Measurements from ENCODE around the gene PKDCC. TPM values are rescaled to one million over a fixed set of nuclear protein-coding genes. Genes with fewer than 3 reads are reported as not detected.

PKDCC gene
- total and polyA plus RNA-seq, 10 donors, result 19.8 to 81.9 (median 44.4) TPM

DNA sequence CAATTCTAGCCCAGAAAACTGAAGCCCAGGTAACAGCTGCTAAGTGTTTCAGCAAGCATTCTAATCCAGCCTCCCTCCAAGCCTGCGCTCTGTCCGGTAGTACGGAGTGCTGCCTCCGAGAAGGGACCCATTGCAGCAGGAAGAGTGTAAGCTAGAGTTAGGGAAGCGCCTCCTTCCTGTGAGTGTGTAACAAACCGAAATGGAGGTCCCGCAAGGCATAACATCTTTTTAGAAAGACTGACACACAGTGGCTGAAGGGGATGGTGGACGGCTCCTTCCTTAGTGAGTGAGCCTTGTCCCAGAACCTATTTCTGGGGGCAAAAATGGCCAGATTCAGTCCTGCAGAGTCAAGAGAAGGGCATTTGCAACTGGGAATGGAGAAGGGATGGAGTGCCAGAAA is 12.2 kb downstream of the PKDCC start:
- peak; percentile 41 for DNase-seq
- 29 to 66% (median 32%) methylated on average over 8 of the region's 8 CpGs for WGBS, 5 donors
- no peaks in the 10 kb centered on the region for H3K9me3 ChIP-seq
- H3K4me3 ChIP-seq, result no peak overlapping the region
- peak overlapping the region in 5 of 8 donors; percentile 8 to 46 (median 33) for H3K27ac ChIP-seq
- TF ChIP-seq, protein P1, sequence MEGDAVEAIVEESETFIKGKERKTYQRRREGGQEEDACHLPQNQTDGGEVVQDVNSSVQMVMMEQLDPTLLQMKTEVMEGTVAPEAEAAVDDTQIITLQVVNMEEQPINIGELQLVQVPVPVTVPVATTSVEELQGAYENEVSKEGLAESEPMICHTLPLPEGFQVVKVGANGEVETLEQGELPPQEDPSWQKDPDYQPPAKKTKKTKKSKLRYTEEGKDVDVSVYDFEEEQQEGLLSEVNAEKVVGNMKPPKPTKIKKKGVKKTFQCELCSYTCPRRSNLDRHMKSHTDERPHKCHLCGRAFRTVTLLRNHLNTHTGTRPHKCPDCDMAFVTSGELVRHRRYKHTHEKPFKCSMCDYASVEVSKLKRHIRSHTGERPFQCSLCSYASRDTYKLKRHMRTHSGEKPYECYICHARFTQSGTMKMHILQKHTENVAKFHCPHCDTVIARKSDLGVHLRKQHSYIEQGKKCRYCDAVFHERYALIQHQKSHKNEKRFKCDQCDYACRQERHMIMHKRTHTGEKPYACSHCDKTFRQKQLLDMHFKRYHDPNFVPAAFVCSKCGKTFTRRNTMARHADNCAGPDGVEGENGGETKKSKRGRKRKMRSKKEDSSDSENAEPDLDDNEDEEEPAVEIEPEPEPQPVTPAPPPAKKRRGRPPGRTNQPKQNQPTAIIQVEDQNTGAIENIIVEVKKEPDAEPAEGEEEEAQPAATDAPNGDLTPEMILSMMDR (IDR thresholded peaks at IDR 0.05 in 8 of 11, conservative IDR thresholded peaks at IDR 0.05 in 3 of 11), result no peak
- TF ChIP-seq POLR2A (IDR thresholded peaks at IDR 0.05), result no peak
- no peak for TF ChIP-seq POLR2AphosphoS5 (IDR thresholded peaks at IDR 0.05)
- peaks cover 0 to 38% (median 0%) of the 10 kb centered on the region in 6 donors for H3K36me3 ChIP-seq
- peaks cover 0 to 3% (median 0%) of the 10 kb centered on the region in 7 donors for H3K27me3 ChIP-seq (replicated peaks in 1 of 7)
- peaks cover 0 to 22% (median 3%) of the 10 kb centered on the region in 6 donors for H3K4me1 ChIP-seq
- intact Hi-C loops (cut with DNase I; ENCODE audit: low total_unique reads), result no loop called here

DNA sequence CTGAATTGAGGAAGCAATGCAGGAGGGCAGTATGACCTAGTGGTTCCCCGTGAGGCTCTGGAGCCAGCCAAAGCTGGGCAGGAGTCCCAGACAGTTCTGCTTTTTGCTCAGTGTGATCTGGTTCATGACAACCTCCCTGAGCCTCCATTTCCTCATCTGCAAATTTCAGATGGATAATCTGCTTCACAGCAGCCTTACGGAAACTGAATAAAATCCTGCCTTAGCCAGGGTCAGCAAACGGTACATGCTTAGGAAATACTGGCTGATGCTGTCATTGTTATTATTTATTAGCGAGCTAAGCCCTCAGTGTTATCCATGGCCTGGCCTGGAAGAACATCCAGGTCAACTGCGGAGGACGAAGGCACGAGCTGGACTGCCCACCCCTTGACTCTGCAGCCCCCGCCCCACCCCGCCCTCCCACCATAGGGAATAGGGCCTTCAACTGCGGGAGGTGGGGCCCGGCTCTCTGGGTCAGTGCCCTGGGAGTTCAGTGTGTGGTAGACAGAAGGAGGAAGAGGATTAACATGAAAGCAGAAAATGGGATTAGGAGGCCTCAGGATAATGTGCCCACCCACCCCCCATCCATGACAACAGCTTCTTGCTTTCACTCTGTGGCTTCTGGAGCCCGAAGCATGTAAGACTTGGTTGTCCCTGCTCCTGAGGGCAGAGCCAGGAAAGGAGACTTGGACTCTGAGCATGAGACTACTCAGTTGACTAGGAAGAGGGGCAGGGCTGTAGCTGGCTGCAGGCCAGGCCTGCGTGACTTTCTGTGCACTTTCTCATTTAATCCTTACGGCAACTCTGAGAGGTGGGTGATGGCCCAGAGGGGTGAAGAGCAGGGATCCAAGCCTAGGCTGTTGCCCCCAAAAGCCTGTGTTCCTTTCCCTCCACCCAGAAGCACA is 13.1 kb downstream of the PKDCC start:
- H3K4me1 ChIP-seq, result peaks cover 0 to 22% (median 3%) of the 10 kb centered on the region in 6 donors
- peaks cover 0 to 3% (median 0%) of the 10 kb centered on the region in 7 donors for H3K27me3 ChIP-seq (replicated peaks in 1 of 7)
- no peak for TF ChIP-seq POLR2A (IDR thresholded peaks at IDR 0.05)
- TF ChIP-seq, protein P1 (IDR thresholded peaks at IDR 0.05 in 8 of 11, conservative IDR thresholded peaks at IDR 0.05 in 3 of 11), result no peak
- no peak for TF ChIP-seq POLR2AphosphoS5 (IDR thresholded peaks at IDR 0.05)
- peaks cover 0 to 33% (median 0%) of the 10 kb centered on the region in 6 donors for H3K36me3 ChIP-seq
- H3K4me3 ChIP-seq, result no peak overlapping the region
- peak overlapping the region in 4 of 8 donors; percentile 28 to 46 (median 40) for H3K27ac ChIP-seq
- intact Hi-C loops (cut with DNase I; ENCODE audit: low total_unique reads), result no loop called here
- 57 to 72% (median 69%) methylated on average over 14 of the region's 14 CpGs for WGBS, 5 donors
- H3K9me3 ChIP-seq, result no peaks in the 10 kb centered on the region
- peak; percentile 58 for DNase-seq

DNA sequence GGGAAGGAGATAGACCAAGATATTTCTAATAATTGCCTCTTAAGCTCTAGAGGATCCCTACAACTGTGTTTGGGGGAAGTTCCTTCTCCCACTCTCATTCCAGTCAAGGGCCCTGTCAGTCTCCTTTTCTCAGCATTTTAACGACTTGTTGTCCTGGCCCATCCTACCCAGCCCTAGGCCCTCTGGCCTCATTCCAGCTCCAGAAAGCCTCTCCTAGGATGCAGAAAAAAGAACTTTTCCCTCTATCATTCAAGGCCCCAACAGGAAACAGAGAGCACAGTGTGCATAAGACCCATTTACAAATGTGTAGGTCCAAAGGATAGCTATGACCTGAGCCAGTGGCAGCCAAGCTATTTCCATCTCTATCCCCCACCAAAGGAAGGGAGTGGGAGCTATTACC is 14.0 kb downstream of the PKDCC start:
- TF ChIP-seq POLR2A (IDR thresholded peaks at IDR 0.05) (no peak), POLR2AphosphoS5 (IDR thresholded peaks at IDR 0.05) (no peak)
- TF ChIP-seq, protein P1 (IDR thresholded peaks at IDR 0.05 in 8 of 11, conservative IDR thresholded peaks at IDR 0.05 in 3 of 11), result no peak
- Histone ChIP-seq H3K27ac (peak overlapping the region in 1 of 8 donors; percentile 46), H3K4me3 (no peak overlapping the region), H3K9me3 (no peaks in the 10 kb centered on the region), H3K36me3 (peaks cover 0 to 27% (median 0%) of the 10 kb centered on the region in 6 donors), H3K4me1 (peaks cover 0 to 22% (median 3%) of the 10 kb centered on the region in 6 donors), H3K27me3 (replicated peaks in 1 of 7) (peaks cover 0 to 3% (median 0%) of the 10 kb centered on the region in 7 donors)
- DNase-seq, result no peak
- 54 to 83% (median 65%) methylated on average over 1 of the region's 1 CpG for WGBS, 5 donors
- intact Hi-C loops (cut with DNase I; ENCODE audit: low total_unique reads), result no loop called here
